OCI-LY1 (cell line): ENCODE measurements around the gene DLGAP4.

Experiments used
- H2AFZ ChIP-seq: fragments of 200-600 bp; sonication (generic), shearing (Covaris generic); 2 replicates; pipeline ENCODE4 v1.6.0; 2014; ENCODE audit warnings: antibody characterized with exemption, mild to moderate bottlenecking, low read length
- H3F3A ChIP-seq: fragments of 200-600 bp; sonication (generic), shearing (Covaris generic); 2 replicates; pipeline ENCODE4 v1.6.0; 2014; ENCODE audit warnings: mild to moderate bottlenecking, antibody characterized with exemption, low read length, moderate library complexity; ENCODE audit not compliant: insufficient read depth
- H3K27ac ChIP-seq: fragments of 200-600 bp; sonication (generic); 2 replicates; pipeline ENCODE4 v1.5.1; 2014; ENCODE audit warnings: low read length, mixed run types, mild to moderate bottlenecking, low read depth; ENCODE audit not compliant: poor library complexity, severe bottlenecking
- H3K27me3 ChIP-seq: fragments of 200-600 bp; sonication (generic); 2 replicates; pipeline ENCODE4 v1.6.0; 2014; ENCODE audit warnings: antibody characterized with exemption, mild to moderate bottlenecking, low read length, moderate library complexity; ENCODE audit not compliant: insufficient read depth
- H3K36me3 ChIP-seq: fragments of 200-600 bp; sonication (generic); 2 replicates; pipeline ENCODE4 v1.6.1; 2014; ENCODE audit warnings: mild to moderate bottlenecking, antibody characterized with exemption, low read length, moderate library complexity, mixed read lengths; ENCODE audit not compliant: insufficient read depth
- H3K4me1 ChIP-seq: fragments of 200-600 bp; sonication (generic); 2 replicates; pipeline ENCODE4 v1.5.1; 2014; ENCODE audit warnings: mild to moderate bottlenecking, low read length, moderate library complexity; ENCODE audit not compliant: insufficient read depth, severe bottlenecking
- H3K4me2 ChIP-seq: fragments of 200-600 bp; sonication (generic), shearing (Covaris generic); 2 replicates; pipeline ENCODE4 v1.6.1; 2014; ENCODE audit warnings: low read length
- H3K4me3 ChIP-seq: fragments of 200-600 bp; sonication (generic); 2 replicates; pipeline ENCODE4 v1.5.1; 2014; ENCODE audit warnings: low read length, low read depth, mild to moderate bottlenecking, mixed read lengths; ENCODE audit not compliant: poor library complexity, severe bottlenecking
- H3K79me2 ChIP-seq: fragments of 200-600 bp; shearing (Covaris generic); 2 replicates; pipeline ENCODE4 v1.6.1; 2016; ENCODE audit warnings: mixed run types, low read length, mixed read lengths; ENCODE audit not compliant: insufficient read depth
- H3K9ac ChIP-seq: fragments of 200-600 bp; sonication (generic), shearing (Covaris generic); 2 replicates; pipeline ENCODE4 v1.6.1; 2014; ENCODE audit warnings: mild to moderate bottlenecking, low read length, mixed read lengths
- H3K9me2 ChIP-seq: fragments of 200-600 bp; sonication (generic), shearing (Covaris generic); 2 replicates; pipeline ENCODE4 v1.6.1; 2014; ENCODE audit warnings: low read depth, mild to moderate bottlenecking, low read length, mixed read lengths
- H3K9me3 ChIP-seq: fragments of 200-600 bp; shearing (Covaris generic); 2 replicates; pipeline ENCODE4 v1.6.1; 2014; ENCODE audit warnings: low read length, mixed read lengths
- H4K20me1 ChIP-seq: fragments of 200-600 bp; sonication (generic), shearing (Covaris generic); 2 replicates; pipeline ENCODE4 v1.6.0; 2016; ENCODE audit warnings: mild to moderate bottlenecking, low read length; ENCODE audit not compliant: insufficient read depth
- CTCF ChIP-seq: fragments of 200-600 bp; sonication (generic), shearing (Covaris generic); IDR thresholded peaks from 2 replicates; pipeline ENCODE4 v1.5.1; 2017; ENCODE audit warnings: mild to moderate bottlenecking, antibody characterized with exemption, low read length, moderate library complexity, mixed read lengths
- EZH2 ChIP-seq: fragments of 200-600 bp; sonication (generic), shearing (Covaris generic); IDR thresholded peaks from 2 replicates; pipeline ENCODE4 v1.8.0; 2017; ENCODE audit warnings: borderline replicate concordance, mixed run types, mild to moderate bottlenecking, antibody characterized with exemption, low read length, moderate library complexity, mixed read lengths

Gene DLGAP4

DNA sequence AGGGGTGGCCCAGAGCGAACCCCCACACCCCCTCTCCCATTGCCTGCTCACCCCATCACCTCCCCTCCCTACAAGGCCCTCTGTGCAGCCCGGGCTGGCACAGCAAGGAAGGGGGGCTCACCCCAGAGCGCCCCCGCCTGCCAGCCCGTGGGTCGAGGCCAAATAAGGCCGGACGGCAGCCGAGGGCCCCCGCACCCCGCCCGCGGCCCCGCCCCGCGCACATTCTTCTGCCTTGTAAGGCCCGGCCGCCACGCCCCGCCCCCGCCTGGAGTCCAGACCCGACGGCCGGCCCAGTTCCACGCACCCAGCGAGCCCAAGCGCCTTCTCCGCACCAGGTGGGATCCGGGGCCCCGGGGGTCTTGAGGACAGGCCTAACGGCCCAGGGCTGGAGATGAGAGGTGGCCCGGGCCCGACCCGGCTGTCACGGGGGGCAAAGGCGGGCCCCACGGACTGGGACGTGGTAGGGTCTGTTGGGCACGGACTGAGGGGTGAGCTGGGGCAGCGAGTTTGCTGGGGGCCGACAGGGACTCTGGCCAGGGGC is 235.2 kb downstream of the DLGAP4 start, which contains the start of gene MYL9:
Gene MYL9 (plus strand): TSS at position 293 of the 541 bp plus-strand sequence. CDS start 3,366 bp downstream, outside the sequence.
- H3K4me2 ChIP-seq, result peak within 1 kb of the TSS; percentile 35
- no peaks in the 10 kb centered on the region for H3K27me3 ChIP-seq
- no peaks in the 10 kb centered on the region for H4K20me1 ChIP-seq
- no peaks in the 10 kb centered on the region for H3K9me3 ChIP-seq
- no peaks in the 10 kb centered on the region for H3K36me3 ChIP-seq
- H3K79me2 ChIP-seq, result no peaks in the 10 kb centered on the region
- H3K4me3 ChIP-seq, result no peak within 1 kb of the TSS
- peaks cover 8% of the 10 kb centered on the region for H3K4me1 ChIP-seq
- H3K27ac ChIP-seq, result no peak within 1 kb of the TSS
- TF ChIP-seq EZH2, result no peak
- no peak for TF ChIP-seq CTCF
- H2AFZ ChIP-seq, result no peak within 1 kb of the TSS
- H3K9ac ChIP-seq, result no peak within 1 kb of the TSS
- no peaks in the 10 kb centered on the region for H3F3A ChIP-seq
- no peaks in the 10 kb centered on the region for H3K9me2 ChIP-seq

GRCh38 chr20:36541768-36542488 is 235.8 kb downstream of the DLGAP4 start:
- Histone ChIP-seq H3K9me3 (no peaks in the 10 kb centered on the region), H3F3A (no peaks in the 10 kb centered on the region), H3K4me1 (peaks cover 8% of the 10 kb centered on the region), H3K9ac (no peak overlapping the region), H4K20me1 (no peaks in the 10 kb centered on the region), H3K4me2 (peak overlapping the region; percentile 35), H2AFZ (no peak overlapping the region), H3K9me2 (no peaks in the 10 kb centered on the region), H3K27ac (no peak overlapping the region), H3K27me3 (no peaks in the 10 kb centered on the region), H3K79me2 (no peaks in the 10 kb centered on the region), H3K36me3 (no peaks in the 10 kb centered on the region), H3K4me3 (no peak overlapping the region)
- no peak for TF ChIP-seq EZH2
- peak; percentile 36; the same call in 1 of the 2 replicates for TF ChIP-seq CTCF

DNA sequence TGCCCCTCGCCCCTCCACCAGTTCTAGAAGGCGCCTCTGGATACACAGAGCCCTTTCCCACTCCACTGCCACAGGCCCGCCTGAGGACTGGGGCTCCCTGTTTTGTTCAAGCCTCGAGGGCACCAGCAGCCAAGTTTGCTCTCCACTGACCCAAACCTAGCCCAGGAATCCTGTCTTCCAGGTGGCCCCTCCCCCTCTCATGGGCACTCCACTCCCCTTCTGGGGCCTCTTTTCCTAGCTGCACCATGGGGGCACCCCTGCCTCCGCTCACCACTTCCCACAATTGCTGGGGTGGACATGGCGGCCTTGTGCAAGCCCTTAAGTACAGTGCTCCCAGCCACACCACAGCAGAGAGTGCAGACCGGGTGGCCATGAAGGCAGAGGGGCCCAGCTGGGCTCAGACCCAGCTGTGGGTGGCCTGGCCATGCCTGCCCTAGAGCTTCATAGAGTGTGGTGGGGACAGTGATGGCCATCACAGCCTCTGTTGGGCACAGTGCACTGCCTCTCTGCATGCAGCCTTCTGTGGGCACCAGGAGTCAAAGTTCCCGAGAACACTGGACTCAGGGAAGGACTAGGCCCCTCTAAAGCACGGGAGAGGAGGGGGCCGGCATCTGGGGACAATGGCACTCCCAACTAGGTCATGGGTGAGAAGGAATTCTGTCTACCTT is 236.5 kb downstream of the DLGAP4 start:
- H4K20me1 ChIP-seq, result no peaks in the 10 kb centered on the region
- H3K79me2 ChIP-seq, result no peaks in the 10 kb centered on the region
- H3K27me3 ChIP-seq, result no peaks in the 10 kb centered on the region
- no peak overlapping the region for H3K4me3 ChIP-seq
- H3K4me2 ChIP-seq, result no peak overlapping the region
- H3K9ac ChIP-seq, result no peak overlapping the region
- H3K27ac ChIP-seq, result no peak overlapping the region
- no peak overlapping the region for H2AFZ ChIP-seq
- peaks cover 8% of the 10 kb centered on the region for H3K4me1 ChIP-seq
- H3F3A ChIP-seq, result no peaks in the 10 kb centered on the region
- H3K9me2 ChIP-seq, result no peaks in the 10 kb centered on the region
- H3K9me3 ChIP-seq, result no peaks in the 10 kb centered on the region
- TF ChIP-seq CTCF (no peak), EZH2 (no peak)
- no peaks in the 10 kb centered on the region for H3K36me3 ChIP-seq
